WTC11 (cell line): ENCODE measurements around the gene SLC7A8. TPM values are rescaled to one million over a fixed set of nuclear protein-coding genes. Genes with fewer than 3 reads are reported as not detected.

Source experiments
- ATAC-seq: fragments of 200-7000 bp; cut with Tn5 transposase; 2 replicates; pipeline ENCODE4 v1.10.0; 2021; ENCODE audit warnings: mild to moderate bottlenecking, moderate library complexity
- CTCF ChIA-PET: fragments of 300-600 bp; sonication (Branson Sonifier 250); formaldehyde crosslinking; loops from one replicate; lab custom pipeline; 2021; ENCODE audit warnings: antibody characterized with exemption; lab: Charles Lee
- POLR2A ChIA-PET: fragments of 350-600 bp; sonication (Branson Sonifier 250); formaldehyde crosslinking; loops from one replicate; lab custom pipeline; 2021; ENCODE audit warnings: antibody characterized with exemption; lab: Charles Lee
- DNase-seq: peaks from one replicate; pipeline ENCODE4 v3.0.0; 2021; ENCODE audit warnings: low spot score
- H3K27ac Mint-ChIP-seq: 2 replicates; pipeline ENCODE4 v1.8.0; 2021; ENCODE audit warnings: mixed read lengths
- H3K27me3 Mint-ChIP-seq: 2 replicates; pipeline ENCODE4 v1.8.0; 2021; ENCODE audit warnings: low read depth, mild to moderate bottlenecking, moderate library complexity, mixed read lengths
- H3K36me3 Mint-ChIP-seq: 2 replicates; pipeline ENCODE4 v1.8.0; 2021; ENCODE audit warnings: mixed read lengths
- H3K4me1 Mint-ChIP-seq: 2 replicates; pipeline ENCODE4 v1.8.0; 2022; ENCODE audit warnings: mixed read lengths
- H3K4me3 Mint-ChIP-seq: 2 replicates; pipeline ENCODE4 v1.8.0; 2021; ENCODE audit warnings: mild to moderate bottlenecking, moderate library complexity, mixed read lengths
- H3K9me3 Mint-ChIP-seq: 2 replicates; pipeline ENCODE4 v1.8.0; 2021; ENCODE audit warnings: mixed read lengths
- FOXJ3 ChIP-seq: sonication (generic); formaldehyde crosslinking; IDR thresholded peaks from 2 replicates; pipeline ENCODE4 v1.9.0; 2021; ENCODE audit warnings: missing genetic modification reagents, mild to moderate bottlenecking, borderline replicate concordance
- NFE2L1 ChIP-seq: sonication (generic); formaldehyde crosslinking; IDR thresholded peaks from 2 replicates; pipeline ENCODE4 v1.8.1; 2023; ENCODE audit warnings: missing genetic modification reagents
- ZNF232 ChIP-seq: sonication (generic); formaldehyde crosslinking; IDR thresholded peaks from 2 replicates; pipeline ENCODE4 v1.8.0; 2022; ENCODE audit warnings: mild to moderate bottlenecking, missing genetic modification reagents
- ZNF263 ChIP-seq: sonication (generic); formaldehyde crosslinking; IDR thresholded peaks from 2 replicates; pipeline ENCODE4 v1.8.1; 2022; ENCODE audit warnings: low read depth, mild to moderate bottlenecking, moderate library complexity, missing genetic modification reagents
- total RNA-seq: library from RNA; stranded (reverse); gene quantifications from 3 replicates; pipeline ENCODE4 v1.2.3, GENCODE V29; 2021
- TF ChIP-seq, protein P1 (sequence below): fragments of 200-600 bp; IDR thresholded peaks from 2 replicates; pipeline ENCODE4 v1.8.0; 2022; ENCODE audit warnings: antibody characterized with exemption
- TF ChIP-seq, protein P2 (sequence below): sonication (generic); formaldehyde crosslinking; conservative IDR thresholded peaks from 2 replicates; pipeline ENCODE4 v1.8.1; 2023; ENCODE audit warnings: mild to moderate bottlenecking, low read depth, missing genetic modification reagents, moderate library complexity
- TF ChIP-seq, protein P3 (sequence below): sonication (generic); formaldehyde crosslinking; IDR thresholded peaks from 2 replicates; pipeline ENCODE4 v1.8.0; 2023; ENCODE audit warnings: missing genetic modification reagents
- TF ChIP-seq, protein P4 (sequence below): fragments of 250-450 bp; sonication (Bioruptor Pico); IDR thresholded peaks from 2 replicates; pipeline ENCODE4 v1.8.0; 2021; ENCODE audit warnings: mild to moderate bottlenecking
- TF ChIP-seq, protein P5 (sequence below): sonication (generic); formaldehyde crosslinking; IDR thresholded peaks from 2 replicates; pipeline ENCODE4 v1.8.1; 2023; ENCODE audit warnings: mild to moderate bottlenecking, moderate library complexity, missing genetic modification reagents
- TF ChIP-seq, protein P6 (sequence below): sonication (generic); formaldehyde crosslinking; IDR thresholded peaks from 2 replicates; pipeline ENCODE4 v1.8.1; 2022; ENCODE audit warnings: low read depth, mild to moderate bottlenecking, moderate library complexity, missing genetic modification reagents, borderline replicate concordance
- TF ChIP-seq, protein P7 (sequence below): fragments of 250-450 bp; sonication (Bioruptor Pico); IDR thresholded peaks from 2 replicates; pipeline ENCODE4 v1.9.0; 2021; ENCODE audit warnings: mild to moderate bottlenecking
- TF ChIP-seq, protein P8 (sequence below): sonication (generic); formaldehyde crosslinking; IDR thresholded peaks from 2 replicates; pipeline ENCODE4 v1.8.0; 2022; ENCODE audit warnings: mild to moderate bottlenecking, missing genetic modification reagents
- TF ChIP-seq, protein P9 (sequence below): sonication (generic); formaldehyde crosslinking; IDR thresholded peaks from 2 replicates; pipeline ENCODE4 v1.8.1; 2023; ENCODE audit warnings: mild to moderate bottlenecking, missing genetic modification reagents

The SLC7A8 gene
- total RNA-seq, 1 experiment from 2014 or later: 207 TPM

DNA sequence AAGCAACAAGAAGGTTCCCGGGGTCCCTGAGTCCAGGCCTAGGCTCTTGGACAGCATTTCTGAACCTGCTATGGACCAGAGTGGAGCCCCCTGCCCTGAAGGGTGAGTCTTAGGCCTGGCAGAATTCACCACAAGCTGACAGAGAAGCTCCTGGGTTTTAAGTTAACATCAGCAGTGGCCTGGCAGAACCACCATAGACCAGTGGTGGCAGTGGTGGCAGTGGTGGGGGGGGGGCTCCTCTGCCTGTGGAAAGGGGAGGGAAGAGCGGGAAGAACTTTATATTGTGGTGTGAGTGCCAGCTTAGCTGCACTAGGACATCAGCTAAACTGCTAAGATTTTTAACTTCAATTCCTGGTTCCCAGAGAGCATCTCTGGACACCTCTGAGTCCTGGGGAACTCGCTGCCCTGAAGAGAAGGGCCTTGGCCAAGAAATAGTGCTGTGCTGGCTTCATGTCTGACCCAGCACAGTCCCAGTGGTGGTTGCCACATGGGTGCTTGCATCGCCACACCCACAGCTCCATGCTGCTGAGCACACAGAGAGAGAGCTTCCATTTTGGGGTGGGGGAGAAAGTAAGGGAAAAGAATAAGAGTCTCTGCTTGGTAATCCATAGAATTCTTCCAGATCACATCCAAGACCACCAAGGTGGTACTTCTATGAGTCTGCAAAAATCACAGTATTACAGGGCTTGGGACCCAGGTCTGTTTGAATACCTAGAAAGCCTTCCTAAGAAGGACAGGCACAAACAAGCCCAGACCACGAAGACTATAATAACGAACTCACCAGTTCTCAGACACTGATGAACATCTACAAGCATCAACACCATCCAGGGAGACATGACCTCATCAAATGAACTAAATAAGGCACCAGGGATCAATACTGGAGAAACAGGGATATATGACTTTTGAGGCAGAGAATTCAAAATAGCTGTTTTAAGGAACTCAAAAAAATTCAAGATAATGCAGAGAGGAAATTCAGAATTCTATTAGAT is 33.9 kb upstream of the SLC7A8 start (continued):
- TF ChIP-seq, protein P1, sequence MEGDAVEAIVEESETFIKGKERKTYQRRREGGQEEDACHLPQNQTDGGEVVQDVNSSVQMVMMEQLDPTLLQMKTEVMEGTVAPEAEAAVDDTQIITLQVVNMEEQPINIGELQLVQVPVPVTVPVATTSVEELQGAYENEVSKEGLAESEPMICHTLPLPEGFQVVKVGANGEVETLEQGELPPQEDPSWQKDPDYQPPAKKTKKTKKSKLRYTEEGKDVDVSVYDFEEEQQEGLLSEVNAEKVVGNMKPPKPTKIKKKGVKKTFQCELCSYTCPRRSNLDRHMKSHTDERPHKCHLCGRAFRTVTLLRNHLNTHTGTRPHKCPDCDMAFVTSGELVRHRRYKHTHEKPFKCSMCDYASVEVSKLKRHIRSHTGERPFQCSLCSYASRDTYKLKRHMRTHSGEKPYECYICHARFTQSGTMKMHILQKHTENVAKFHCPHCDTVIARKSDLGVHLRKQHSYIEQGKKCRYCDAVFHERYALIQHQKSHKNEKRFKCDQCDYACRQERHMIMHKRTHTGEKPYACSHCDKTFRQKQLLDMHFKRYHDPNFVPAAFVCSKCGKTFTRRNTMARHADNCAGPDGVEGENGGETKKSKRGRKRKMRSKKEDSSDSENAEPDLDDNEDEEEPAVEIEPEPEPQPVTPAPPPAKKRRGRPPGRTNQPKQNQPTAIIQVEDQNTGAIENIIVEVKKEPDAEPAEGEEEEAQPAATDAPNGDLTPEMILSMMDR: no peak
- TF ChIP-seq ZNF232 (CRISPR knock-in tag): no peak
- TF ChIP-seq, protein P2, sequence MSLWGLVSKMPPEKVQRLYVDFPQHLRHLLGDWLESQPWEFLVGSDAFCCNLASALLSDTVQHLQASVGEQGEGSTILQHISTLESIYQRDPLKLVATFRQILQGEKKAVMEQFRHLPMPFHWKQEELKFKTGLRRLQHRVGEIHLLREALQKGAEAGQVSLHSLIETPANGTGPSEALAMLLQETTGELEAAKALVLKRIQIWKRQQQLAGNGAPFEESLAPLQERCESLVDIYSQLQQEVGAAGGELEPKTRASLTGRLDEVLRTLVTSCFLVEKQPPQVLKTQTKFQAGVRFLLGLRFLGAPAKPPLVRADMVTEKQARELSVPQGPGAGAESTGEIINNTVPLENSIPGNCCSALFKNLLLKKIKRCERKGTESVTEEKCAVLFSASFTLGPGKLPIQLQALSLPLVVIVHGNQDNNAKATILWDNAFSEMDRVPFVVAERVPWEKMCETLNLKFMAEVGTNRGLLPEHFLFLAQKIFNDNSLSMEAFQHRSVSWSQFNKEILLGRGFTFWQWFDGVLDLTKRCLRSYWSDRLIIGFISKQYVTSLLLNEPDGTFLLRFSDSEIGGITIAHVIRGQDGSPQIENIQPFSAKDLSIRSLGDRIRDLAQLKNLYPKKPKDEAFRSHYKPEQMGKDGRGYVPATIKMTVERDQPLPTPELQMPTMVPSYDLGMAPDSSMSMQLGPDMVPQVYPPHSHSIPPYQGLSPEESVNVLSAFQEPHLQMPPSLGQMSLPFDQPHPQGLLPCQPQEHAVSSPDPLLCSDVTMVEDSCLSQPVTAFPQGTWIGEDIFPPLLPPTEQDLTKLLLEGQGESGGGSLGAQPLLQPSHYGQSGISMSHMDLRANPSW (CRISPR knock-in tag): no peak
- TF ChIP-seq, protein P3, sequence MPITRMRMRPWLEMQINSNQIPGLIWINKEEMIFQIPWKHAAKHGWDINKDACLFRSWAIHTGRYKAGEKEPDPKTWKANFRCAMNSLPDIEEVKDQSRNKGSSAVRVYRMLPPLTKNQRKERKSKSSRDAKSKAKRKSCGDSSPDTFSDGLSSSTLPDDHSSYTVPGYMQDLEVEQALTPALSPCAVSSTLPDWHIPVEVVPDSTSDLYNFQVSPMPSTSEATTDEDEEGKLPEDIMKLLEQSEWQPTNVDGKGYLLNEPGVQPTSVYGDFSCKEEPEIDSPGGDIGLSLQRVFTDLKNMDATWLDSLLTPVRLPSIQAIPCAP: no peak
- no peak for TF ChIP-seq ZNF263 (CRISPR knock-in tag)
- TF ChIP-seq, protein P4, sequence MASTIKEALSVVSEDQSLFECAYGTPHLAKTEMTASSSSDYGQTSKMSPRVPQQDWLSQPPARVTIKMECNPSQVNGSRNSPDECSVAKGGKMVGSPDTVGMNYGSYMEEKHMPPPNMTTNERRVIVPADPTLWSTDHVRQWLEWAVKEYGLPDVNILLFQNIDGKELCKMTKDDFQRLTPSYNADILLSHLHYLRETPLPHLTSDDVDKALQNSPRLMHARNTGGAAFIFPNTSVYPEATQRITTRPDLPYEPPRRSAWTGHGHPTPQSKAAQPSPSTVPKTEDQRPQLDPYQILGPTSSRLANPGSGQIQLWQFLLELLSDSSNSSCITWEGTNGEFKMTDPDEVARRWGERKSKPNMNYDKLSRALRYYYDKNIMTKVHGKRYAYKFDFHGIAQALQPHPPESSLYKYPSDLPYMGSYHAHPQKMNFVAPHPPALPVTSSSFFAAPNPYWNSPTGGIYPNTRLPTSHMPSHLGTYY (CRISPR knock-in tag): no peak
- TF ChIP-seq, protein P5, sequence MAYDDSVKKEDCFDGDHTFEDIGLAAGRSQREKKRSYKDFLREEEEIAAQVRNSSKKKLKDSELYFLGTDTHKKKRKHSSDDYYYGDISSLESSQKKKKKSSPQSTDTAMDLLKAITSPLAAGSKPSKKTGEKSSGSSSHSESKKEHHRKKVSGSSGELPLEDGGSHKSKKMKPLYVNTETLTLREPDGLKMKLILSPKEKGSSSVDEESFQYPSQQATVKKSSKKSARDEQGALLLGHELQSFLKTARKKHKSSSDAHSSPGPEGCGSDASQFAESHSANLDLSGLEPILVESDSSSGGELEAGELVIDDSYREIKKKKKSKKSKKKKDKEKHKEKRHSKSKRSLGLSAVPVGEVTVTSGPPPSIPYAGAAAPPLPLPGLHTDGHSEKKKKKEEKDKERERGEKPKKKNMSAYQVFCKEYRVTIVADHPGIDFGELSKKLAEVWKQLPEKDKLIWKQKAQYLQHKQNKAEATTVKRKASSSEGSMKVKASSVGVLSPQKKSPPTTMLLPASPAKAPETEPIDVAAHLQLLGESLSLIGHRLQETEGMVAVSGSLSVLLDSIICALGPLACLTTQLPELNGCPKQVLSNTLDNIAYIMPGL (CRISPR knock-in tag): no peak

DNA sequence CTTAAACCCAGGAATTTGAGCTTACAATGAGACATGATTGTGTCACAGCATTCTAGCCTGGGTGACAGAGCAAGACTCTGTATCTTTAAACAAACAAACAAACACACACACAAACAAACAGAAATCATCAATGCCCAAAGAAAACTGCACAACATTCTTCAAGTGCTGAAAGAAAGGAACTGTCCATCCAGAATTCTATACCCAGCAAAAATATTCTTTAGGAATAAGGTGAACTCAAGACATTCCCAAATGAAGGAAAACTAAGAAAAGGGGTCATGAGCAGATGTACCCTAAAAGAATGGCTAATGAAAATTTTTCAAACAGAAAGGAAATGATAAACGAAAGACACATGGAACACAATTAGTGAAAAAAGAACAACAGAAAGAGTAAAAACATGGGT is 32.0 kb upstream of the SLC7A8 start:
- no peak for ATAC-seq
- Mint-ChIP-seq H3K4me1 (peaks cover 16% of the 10 kb centered on the region), H3K36me3 (peaks cover 9% of the 10 kb centered on the region), H3K9me3 (peaks cover 17% of the 10 kb centered on the region), H3K27me3 (no peaks in the 10 kb centered on the region), H3K4me3 (no peak overlapping the region), H3K27ac (no peak overlapping the region)
- POLR2A ChIA-PET: no interaction called here
- CTCF ChIA-PET: no interaction called here
- no peak for DNase-seq
- TF ChIP-seq, protein P6, sequence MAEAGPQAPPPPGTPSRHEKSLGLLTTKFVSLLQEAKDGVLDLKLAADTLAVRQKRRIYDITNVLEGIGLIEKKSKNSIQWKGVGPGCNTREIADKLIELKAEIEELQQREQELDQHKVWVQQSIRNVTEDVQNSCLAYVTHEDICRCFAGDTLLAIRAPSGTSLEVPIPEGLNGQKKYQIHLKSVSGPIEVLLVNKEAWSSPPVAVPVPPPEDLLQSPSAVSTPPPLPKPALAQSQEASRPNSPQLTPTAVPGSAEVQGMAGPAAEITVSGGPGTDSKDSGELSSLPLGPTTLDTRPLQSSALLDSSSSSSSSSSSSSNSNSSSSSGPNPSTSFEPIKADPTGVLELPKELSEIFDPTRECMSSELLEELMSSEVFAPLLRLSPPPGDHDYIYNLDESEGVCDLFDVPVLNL: no peak
- no peak for TF ChIP-seq FOXJ3
- TF ChIP-seq NFE2L1 (CRISPR knock-in tag): no peak
- TF ChIP-seq, protein P7, sequence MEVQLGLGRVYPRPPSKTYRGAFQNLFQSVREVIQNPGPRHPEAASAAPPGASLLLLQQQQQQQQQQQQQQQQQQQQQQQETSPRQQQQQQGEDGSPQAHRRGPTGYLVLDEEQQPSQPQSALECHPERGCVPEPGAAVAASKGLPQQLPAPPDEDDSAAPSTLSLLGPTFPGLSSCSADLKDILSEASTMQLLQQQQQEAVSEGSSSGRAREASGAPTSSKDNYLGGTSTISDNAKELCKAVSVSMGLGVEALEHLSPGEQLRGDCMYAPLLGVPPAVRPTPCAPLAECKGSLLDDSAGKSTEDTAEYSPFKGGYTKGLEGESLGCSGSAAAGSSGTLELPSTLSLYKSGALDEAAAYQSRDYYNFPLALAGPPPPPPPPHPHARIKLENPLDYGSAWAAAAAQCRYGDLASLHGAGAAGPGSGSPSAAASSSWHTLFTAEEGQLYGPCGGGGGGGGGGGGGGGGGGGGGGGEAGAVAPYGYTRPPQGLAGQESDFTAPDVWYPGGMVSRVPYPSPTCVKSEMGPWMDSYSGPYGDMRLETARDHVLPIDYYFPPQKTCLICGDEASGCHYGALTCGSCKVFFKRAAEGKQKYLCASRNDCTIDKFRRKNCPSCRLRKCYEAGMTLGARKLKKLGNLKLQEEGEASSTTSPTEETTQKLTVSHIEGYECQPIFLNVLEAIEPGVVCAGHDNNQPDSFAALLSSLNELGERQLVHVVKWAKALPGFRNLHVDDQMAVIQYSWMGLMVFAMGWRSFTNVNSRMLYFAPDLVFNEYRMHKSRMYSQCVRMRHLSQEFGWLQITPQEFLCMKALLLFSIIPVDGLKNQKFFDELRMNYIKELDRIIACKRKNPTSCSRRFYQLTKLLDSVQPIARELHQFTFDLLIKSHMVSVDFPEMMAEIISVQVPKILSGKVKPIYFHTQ: no peak
- TF ChIP-seq, protein P8, sequence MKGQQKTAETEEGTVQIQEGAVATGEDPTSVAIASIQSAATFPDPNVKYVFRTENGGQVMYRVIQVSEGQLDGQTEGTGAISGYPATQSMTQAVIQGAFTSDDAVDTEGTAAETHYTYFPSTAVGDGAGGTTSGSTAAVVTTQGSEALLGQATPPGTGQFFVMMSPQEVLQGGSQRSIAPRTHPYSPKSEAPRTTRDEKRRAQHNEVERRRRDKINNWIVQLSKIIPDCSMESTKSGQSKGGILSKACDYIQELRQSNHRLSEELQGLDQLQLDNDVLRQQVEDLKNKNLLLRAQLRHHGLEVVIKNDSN (CRISPR knock-in tag): no peak
- TF ChIP-seq, protein P4 (CRISPR knock-in tag): no peak
- TF ChIP-seq, protein P9, sequence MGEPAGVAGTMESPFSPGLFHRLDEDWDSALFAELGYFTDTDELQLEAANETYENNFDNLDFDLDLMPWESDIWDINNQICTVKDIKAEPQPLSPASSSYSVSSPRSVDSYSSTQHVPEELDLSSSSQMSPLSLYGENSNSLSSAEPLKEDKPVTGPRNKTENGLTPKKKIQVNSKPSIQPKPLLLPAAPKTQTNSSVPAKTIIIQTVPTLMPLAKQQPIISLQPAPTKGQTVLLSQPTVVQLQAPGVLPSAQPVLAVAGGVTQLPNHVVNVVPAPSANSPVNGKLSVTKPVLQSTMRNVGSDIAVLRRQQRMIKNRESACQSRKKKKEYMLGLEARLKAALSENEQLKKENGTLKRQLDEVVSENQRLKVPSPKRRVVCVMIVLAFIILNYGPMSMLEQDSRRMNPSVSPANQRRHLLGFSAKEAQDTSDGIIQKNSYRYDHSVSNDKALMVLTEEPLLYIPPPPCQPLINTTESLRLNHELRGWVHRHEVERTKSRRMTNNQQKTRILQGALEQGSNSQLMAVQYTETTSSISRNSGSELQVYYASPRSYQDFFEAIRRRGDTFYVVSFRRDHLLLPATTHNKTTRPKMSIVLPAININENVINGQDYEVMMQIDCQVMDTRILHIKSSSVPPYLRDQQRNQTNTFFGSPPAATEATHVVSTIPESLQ (CRISPR knock-in tag): no peak
